SK-MEL-5 (cell line): Measurements from ENCODE around the gene LIN52. TPM values are rescaled to one million over a fixed set of nuclear protein-coding genes. Genes with fewer than 3 reads are reported as not detected.

Experiments used
- DNase-seq: peaks from one replicate; pipeline ENCODE4 v3.0.0-alpha.2; 2016; ENCODE audit warnings: low read depth, low spot score
- in situ Hi-C: cut with HindIII; loops from 2 replicates; pipeline ENCODE4 v1.10.0; 2016; ENCODE audit warnings: low sequenced_read_pairs, high pct_unique_total_duplicates, low pct_unique_long_range_greater_than_20kb
- total RNA-seq: library from RNA; depleted of rRNA; stranded (reverse); fragments of >200 nt; shearing (Covaris generic); gene quantifications from 2 replicates; pipeline ENCODE4 v1.2.3, GENCODE V29; 2014

Gene LIN52
- total RNA-seq, 1 experiment from 2014 or later, result 11.8 TPM

DNA sequence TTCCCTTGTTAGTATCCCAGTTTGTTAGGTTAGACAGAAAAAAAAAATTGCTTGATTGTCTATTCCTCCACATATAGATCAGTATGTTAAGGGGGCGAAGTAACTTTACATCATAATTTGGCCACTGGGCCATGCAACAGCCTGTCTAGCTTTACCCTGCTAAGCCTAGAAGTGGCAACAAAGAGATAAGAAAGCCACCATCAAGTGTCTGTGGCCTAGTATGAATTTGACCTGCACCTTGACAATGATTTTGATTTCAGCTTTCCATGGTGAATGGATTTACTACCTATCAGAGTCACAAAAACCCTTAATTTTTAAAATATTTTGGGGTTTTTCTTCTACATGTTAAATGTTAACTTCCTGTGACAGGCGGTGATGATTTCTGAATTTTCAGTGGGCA is 63.9 kb downstream of the LIN52 start:
- no peak for DNase-seq
- in situ Hi-C loops, result no loop called here

DNA sequence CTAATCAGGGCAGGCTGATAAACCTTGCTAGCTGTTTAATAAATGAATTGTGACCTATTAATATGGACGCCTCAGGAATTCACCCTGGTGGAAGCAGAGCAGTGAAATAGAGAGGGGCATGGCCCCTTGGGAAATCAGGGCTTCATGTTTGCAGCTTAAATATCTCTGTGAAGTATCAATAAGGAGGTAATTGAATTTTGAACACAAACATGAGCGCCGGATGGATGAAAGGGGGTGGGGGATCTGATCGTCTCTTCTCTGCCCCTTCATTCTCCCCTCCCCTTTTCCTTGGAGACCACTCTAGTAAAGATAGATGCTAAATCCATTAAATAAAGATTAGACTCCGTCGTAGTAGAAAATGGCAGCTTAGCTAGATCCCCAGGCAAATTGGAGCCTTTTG is 70.5 kb downstream of the LIN52 start:
- DNase-seq, result no peak
- in situ Hi-C loops, result no loop called here

DNA sequence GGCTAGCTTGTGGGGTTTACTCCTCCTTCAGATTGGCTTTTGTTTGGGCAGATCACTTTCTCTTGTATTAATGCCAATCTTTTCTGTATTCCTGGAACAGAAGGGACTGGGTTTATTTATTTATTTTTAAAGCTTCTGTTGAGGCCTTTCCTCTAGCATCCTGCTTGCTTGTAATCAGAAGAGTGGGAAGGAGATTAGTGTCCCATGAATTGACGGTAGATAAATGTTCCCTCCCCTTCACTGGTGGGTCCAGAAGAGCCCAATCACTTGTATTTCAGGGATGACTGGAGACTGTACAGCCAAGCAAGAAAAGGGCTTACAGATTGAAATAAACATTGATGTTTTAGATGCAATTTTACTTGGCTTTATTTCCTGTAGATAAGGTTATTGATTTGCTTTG is 71.0 kb downstream of the LIN52 start:
- in situ Hi-C loops, result no loop called here
- no peak for DNase-seq

DNA sequence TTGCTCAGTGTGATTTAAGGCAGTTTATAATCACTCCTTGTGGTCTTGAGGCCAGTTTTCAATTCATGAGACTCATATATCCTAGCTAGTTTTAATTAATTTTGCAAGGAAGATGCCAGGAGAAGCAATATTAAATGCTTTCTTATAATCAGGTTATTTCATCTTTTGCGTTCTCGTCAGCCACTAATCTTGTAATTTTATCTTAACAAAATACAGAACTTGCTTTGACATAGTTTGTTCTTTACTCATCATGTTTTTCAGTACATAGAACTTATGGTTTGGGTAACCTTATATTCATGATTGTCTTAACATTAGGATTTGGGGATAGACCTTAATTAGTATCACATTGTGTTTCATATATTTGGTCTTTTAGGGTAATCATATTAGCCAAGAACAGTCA is 76.0 kb downstream of the LIN52 start:
- DNase-seq, result no peak
- in situ Hi-C loops, result no loop called here

DNA sequence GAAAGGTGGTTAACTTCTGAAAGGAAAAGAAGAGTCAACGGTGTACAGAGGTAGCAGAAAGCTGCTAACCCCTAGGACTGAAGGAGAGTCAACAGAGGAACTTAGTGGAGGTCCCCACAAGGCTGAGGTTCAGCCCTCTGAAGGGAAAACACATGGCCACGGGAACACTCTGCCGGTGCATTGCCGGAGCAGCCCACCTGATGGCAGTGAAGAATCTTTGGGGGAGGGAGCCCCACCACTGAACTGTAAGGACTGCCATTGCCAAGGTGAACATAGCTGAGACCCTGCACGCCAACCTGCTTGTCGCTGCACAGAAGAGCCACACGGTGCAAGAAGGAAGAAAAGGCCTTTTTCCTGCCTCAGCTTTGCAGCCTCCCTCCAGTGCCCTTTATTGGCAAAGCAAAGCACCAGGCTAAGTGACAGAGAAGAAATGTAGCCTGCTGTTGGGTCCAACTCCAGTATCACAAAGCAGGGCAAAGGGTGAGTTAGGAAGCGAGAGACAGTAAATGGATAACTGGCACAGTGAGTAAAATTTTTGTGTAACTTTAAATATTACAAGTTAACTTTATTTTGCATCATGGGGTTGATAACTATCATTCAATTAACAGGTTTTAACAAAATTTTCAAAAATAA is 76.9 kb downstream of the LIN52 start:
- no peak for DNase-seq
- in situ Hi-C loops, result no loop called here

DNA sequence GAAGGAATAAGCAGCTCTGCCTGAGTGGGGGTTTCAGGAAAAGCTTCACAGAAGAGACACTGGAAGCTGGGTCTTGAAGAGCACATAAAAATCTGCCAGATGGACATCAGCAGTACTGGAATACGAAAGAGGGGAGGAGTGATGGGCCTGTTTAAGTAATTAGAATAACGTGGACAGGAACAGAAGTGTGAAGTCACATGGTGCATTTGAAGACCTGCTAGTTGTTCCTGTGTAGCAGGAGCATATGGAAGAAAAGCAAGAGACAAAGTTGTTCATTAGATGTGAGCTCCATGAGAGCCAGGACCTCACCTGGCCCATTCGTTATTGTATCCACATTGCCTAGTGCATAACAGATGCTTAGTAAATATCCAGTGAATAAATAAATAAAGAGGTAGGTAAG is 85.2 kb downstream of the LIN52 start:
- DNase-seq, result no peak
- in situ Hi-C loops, result no loop called here

DNA sequence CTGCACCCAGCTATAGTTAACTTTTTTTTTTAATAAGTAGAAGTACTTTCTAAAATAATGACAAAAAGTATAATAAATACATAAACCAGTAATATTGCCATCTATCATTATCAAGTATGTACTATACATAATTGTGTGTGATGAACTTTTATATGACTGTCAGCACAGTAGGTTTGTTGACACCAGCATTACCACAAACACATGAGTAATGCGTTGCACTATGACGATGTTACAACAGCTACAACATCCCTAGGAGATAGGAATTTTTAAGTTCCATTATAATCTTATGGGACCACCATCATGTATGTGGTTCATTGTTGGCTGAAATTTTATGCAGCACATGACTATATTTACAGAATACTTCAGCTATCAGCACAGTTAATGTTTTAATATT is 91.6 kb downstream of the LIN52 start:
- no peak for DNase-seq
- in situ Hi-C loops, result no loop called here

DNA sequence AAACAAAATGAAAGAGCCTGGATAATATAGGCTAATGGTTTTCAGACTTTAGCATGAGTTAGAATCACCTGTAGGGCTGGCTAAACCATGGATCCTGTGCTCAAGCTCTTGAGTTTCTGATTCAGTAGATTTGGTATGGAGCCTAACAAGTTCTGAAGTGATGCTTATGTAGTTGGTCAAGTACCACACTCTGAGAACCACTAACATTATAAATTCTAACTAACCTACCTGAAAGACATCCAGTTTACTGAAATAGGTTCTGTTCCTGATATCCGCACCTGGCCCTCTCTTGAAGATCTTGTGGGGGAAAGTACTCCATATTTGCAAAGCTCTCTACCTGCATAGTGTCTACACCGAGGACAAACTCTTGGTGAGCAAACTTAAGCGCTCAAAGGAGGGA is 95.1 kb downstream of the LIN52 start:
- in situ Hi-C loops, result no loop called here
- DNase-seq, result no peak

- no peak for DNase-seq
- in situ Hi-C loops, result no loop called here
These were observed 106.3 kb downstream of the LIN52 start for GRCh38 chr14:74190927-74191575.

DNA sequence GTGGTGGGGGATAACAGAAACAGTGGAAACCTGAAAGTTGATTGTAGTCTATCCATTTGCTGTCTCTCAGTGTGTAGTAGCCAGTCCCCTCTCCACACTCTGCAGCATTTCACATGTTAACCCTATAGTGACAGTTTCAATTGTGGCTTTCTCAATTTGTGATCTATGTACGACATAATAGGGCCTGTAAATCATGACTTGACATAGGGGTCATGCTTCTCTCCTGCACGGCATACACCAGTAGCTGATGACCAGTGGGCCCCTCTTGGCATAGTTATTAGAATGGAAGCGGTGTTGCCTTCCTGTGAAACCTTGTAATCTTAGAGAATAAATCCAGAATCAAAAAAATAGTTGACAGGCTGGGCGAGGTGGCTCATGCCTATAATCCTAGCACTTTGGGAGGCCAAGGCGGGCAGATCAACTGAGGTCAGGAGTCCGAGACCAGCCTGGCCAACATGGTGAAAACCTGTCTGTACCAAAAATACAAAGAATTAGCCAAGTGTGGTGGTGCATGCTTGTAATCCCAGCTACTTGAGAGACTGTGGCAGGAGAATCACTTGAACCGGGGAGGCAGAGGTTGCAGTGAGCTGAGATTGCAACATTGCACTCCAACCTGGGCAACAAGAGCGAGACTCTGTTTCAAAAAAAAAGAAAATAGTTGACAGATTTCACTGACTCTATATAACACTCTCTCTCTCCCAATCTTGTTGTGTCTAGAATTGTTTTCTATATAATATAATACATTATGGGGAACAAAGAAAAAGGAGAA is 109.9 kb downstream of the LIN52 start:
- no peak for DNase-seq
- in situ Hi-C loops, result no loop called here

DNA sequence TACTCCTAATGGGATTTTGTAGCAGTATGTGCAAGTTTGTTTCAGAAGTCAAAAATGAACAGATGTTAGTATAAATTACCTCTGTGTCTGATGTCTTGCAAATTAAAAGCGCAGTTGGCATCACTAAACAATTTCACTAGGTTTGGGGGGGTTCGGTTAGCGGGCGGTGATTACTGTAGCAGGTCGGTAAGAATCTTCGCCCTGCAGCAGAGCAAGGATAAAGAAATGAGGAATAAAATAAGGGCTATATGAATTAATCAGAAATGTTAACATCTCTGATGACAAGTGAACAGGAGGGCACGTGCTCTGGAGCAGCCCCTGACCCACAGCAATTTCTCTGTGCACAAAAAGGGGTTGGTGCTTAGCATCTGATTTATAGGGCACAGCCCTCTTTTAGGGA is 110.9 kb downstream of the LIN52 start:
- in situ Hi-C loops, result no loop called here
- DNase-seq, result no peak

- no peak for DNase-seq
- in situ Hi-C loops, result no loop called here
These were observed 113.9 kb downstream of the LIN52 start for GRCh38 chr14:74198441-74199234.

- in situ Hi-C loops, result no loop called here
- no peak for DNase-seq
These were observed 117.4 kb downstream of the LIN52 start for GRCh38 chr14:74202113-74202512.

GRCh38 chr14:74203639-74204038 is 118.9 kb downstream of the LIN52 start:
- in situ Hi-C loops, result no loop called here
- DNase-seq, result no peak

DNA sequence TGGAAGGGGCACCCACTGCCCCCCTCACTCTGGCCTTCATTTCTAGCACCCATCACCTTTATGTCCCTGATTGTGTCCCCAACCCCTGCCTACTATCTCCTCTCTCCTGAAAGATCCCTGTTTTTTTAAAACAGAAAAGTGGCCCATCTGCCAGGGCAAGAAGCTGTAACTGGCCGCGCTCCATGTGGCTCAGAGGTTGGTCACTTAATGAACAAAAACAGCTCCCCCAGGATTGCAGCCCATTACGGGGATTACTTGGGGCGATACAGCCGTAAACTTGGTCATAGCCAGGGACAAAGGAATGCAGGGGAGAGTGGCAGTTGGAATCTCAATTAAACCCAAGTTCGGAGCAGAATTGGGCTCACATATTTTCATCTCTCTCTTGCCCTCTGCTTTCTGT is 119.7 kb downstream of the LIN52 start:
- DNase-seq, result no peak
- in situ Hi-C loops, result no loop called here

- in situ Hi-C loops, result no loop called here
These were observed 121.1 kb downstream of the LIN52 start for GRCh38 chr14:74205882-74206281.

GRCh38 chr14:74207943-74208342 is 123.2 kb downstream of the LIN52 start:
- in situ Hi-C loops, result no loop called here
- DNase-seq, result peak; percentile 47

More at GRCh38 chr14:74205882-74206281, 121.1 kb downstream of the LIN52 start:
- no peak for DNase-seq

DNA sequence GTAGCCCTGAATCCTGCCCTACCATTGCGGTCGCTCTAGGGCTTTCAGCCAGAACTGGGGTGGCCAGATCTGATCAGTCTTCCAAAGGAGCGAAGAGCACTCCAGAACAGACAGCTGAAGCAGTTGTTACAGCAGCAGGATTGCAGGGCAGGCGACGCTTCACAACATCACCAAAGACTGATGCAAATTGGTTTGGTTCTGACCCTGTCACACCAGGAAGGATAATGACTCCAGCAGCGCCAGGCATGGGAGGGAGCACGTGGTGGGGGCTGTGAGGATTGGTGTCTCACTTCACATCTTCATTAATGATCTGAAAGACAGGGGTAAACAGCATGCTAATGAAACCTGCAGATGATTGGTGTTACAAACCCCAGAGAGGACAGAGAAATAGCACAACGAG is 123.9 kb downstream of the LIN52 start:
- no peak for DNase-seq
- in situ Hi-C loops, result no loop called here
